Mesodermal cell (in vitro differentiated cells): ENCODE data around the gene HSPA1L.
"Not testable (repeated sequence)": the region's sequence is repeated elsewhere in the genome, so short reads cannot be mapped to it uniquely, and the experiment has no call there.

Source experiments
- H3K27ac ChIP-seq: 2 replicates; pipeline ENCODE4 v1.7.0; 2013; ENCODE audit warnings: mild to moderate bottlenecking, low read depth, low read length, moderate library complexity; ENCODE audit not compliant: severe bottlenecking
- H3K36me3 ChIP-seq: 2 replicates; pipeline ENCODE4 v1.7.1; 2013; ENCODE audit warnings: mild to moderate bottlenecking, low read length, moderate library complexity; ENCODE audit not compliant: control insufficient read depth, insufficient read depth
- H3K4me1 ChIP-seq: one replicate; pipeline ENCODE4 v1.7.1; 2013; ENCODE audit warnings: mild to moderate bottlenecking, low read length; ENCODE audit not compliant: insufficient read depth, control insufficient read depth, poor library complexity, severe bottlenecking
- H3K4me3 ChIP-seq: 2 replicates; pipeline ENCODE4 v1.7.0; 2013; ENCODE audit warnings: low read length, control low read depth, mild to moderate bottlenecking; ENCODE audit not compliant: insufficient read depth, poor library complexity, severe bottlenecking; ENCODE audit errors: extremely low read depth
- H3K9me3 ChIP-seq: 2 replicates; pipeline ENCODE4 v1.7.1; 2013; ENCODE audit warnings: mild to moderate bottlenecking, low read length, moderate library complexity; ENCODE audit not compliant: control insufficient read depth
- WGBS, 2 experiments: methylation state at CpG; one replicate each; pipeline ENCODE4 v1.1.5; 2013; ENCODE audit warnings: missing lambda C conversion rate in 2 of 2; ENCODE audit not compliant: insufficient coverage in 2 of 2; 5-methylcytosine and 5-hydroxymethylcytosine counted together

HSPA1L gene

GRCh38 chr6:31808599-31808998, 6.5 kb downstream of the HSPA1L start:
- H3K9me3 ChIP-seq, H3K4me3 ChIP-seq, H3K27ac ChIP-seq, H3K36me3 ChIP-seq, H3K4me1 ChIP-seq: not testable (repeated sequence)
- 86 to 97% methylated on average over 7 of the region's 10 CpGs for whole genome bisulfite sequencing, 2 experiments

- Histone ChIP-seq H3K9me3 (no peaks in the 10 kb centered on the region), H3K36me3 (peaks cover 26% of the 10 kb centered on the region), H3K4me1 (peaks cover 4% of the 10 kb centered on the region), H3K27ac (peak within 1 kb of the TSS; percentile 82), H3K4me3 (peak within 1 kb of the TSS; percentile 85)
- WGBS, 2 experiments = 0% methylated on average over 29 to 44 of the region's 51 CpGs
Measured at GRCh38 chr6:31806470-31807272, 8.4 kb downstream of the HSPA1L start, which contains the start of gene LSM2. Gene LSM2, minus strand, starts transcription at chr6:31806966. Its CDS starts 209 bp downstream, at chr6:31806757.

DNA sequence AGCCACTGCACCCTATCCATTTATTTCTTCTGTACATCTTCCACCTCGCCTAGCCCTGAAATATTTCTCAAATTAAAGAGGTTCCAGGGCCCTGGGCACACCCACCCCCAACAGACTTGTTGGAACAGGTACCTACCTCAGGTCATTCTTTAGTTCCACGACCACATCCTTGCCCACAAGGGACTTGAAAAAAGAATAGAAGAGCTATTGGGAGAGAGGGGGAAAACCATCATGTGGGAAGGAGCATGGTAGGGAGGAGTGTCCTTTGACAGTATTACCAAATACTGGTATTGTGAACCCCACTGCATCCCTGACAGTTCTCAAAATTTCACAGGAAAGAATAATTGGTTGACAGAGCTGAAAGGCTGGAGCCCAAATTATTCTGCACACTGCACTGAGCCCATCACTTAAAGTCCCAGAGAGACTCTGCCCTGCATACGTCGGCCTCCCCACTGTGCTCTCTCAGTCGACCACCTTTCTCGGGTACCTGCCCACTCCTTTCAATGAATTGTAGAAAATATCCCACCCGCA, 9.1 kb downstream of the HSPA1L start:
- peak overlapping the region; percentile 82 for H3K27ac ChIP-seq
- peaks cover 32% of the 10 kb centered on the region for H3K36me3 ChIP-seq
- H3K4me3 ChIP-seq = peak overlapping the region; percentile 85
- peaks cover 4% of the 10 kb centered on the region for H3K4me1 ChIP-seq
- WGBS, 2 experiments = 0 to 17% methylated on average over 4 to 6 of the region's 7 CpGs
- no peaks in the 10 kb centered on the region for H3K9me3 ChIP-seq

- H3K36me3 ChIP-seq = peaks cover 52% of the 10 kb centered on the region
- H3K4me3 ChIP-seq, H3K4me1 ChIP-seq, H3K27ac ChIP-seq, H3K9me3 ChIP-seq: not testable (repeated sequence)
- 96 to 97% methylated on average over 6 to 8 of the region's 8 CpGs for WGBS, 2 experiments
Measured at GRCh38 chr6:31801031-31801927, 13.8 kb downstream of the HSPA1L start.

DNA sequence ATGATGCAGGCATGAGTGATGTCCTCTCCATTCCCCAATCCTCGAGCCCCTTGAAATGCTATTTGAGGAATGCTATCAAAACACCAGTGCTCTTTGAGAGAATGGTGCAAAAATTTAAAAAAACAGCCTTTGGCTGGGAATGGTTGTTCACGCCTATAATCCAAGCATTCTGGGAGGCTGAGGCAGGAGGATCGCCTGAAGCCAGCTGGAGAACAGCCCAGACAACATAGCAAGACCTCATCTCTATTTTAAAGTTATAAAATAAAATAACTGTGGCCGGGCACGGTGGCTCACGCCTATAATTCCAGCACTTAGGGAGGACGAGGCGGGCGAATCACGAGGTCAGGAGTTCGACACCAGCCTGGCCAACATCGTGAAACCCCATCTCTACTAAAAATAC, 15.3 kb downstream of the HSPA1L start:
- WGBS, 2 experiments = 100% methylated on average over 1 of the region's 12 CpGs
- Histone ChIP-seq H3K27ac (no peak overlapping the region), H3K4me3 (no peak overlapping the region), H3K9me3 (no peaks in the 10 kb centered on the region), H3K4me1 (no peaks in the 10 kb centered on the region), H3K36me3 (peaks cover 52% of the 10 kb centered on the region)

GRCh38 chr6:31797588-31797987, 17.5 kb downstream of the HSPA1L start:
- 96 to 100% methylated on average over 1 to 5 of the region's 5 CpGs for WGBS, 2 experiments
- Histone ChIP-seq H3K27ac (no peak overlapping the region), H3K9me3 (no peaks in the 10 kb centered on the region), H3K4me1 (peaks cover 12% of the 10 kb centered on the region), H3K4me3 (no peak overlapping the region), H3K36me3 (peaks cover 47% of the 10 kb centered on the region)

GRCh38 chr6:31796993-31797385, 18.1 kb downstream of the HSPA1L start:
- Histone ChIP-seq H3K27ac (no peak overlapping the region), H3K9me3 (no peaks in the 10 kb centered on the region), H3K4me3 (no peak overlapping the region), H3K4me1 (peaks cover 14% of the 10 kb centered on the region), H3K36me3 (peaks cover 47% of the 10 kb centered on the region)
- 93% methylated on average over 2 of the region's 2 CpGs; no CpG with 5 or more reads in 1 of the 2 experiments for WGBS, 2 experiments

DNA sequence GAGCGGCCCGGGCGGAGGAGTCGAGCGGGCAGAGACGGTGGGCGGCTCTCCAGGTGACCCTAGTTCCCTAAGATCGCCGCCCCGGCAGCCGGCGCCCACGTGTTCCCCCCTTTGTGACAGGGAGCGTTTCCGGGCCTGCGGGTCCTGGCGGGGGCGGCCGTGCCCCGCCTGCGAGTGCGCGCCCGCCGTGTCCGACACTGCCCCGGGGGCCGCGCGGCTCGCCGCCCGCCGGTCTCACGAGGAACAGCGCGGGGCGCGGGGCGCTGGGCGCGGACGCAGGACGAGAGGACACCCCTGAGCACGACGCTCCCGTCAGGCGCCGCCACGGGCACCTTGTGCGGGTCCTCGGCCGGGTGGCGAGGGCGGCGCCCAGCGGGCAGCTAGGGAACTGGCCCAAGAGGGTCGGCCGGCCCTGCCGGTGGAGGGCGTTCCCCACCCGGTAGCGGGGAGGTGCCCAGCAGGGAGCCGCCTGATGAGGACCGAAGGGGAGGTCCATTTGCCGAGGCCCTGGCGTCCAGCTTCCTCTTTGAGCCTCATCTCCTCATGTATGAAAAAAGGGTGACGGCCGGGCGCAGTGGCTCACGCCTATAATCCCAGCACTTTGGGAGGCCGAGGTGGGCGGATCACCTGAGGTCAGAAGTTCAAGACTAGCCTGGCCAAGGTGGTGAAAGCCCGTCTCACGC, 19.3 kb downstream of the HSPA1L start, which contains the start of gene VARS1:
Gene VARS1, minus strand, starts transcription at position 137 of the 683 bp plus-strand sequence. CDS start 535 bp downstream, outside the sequence.
- Histone ChIP-seq H3K36me3 (peaks cover 45% of the 10 kb centered on the region), H3K4me3 (peak within 1 kb of the TSS; percentile 82), H3K9me3 (no peaks in the 10 kb centered on the region), H3K27ac (peak within 1 kb of the TSS; percentile 98), H3K4me1 (peaks cover 14% of the 10 kb centered on the region)
- WGBS, 2 experiments = 4% methylated on average over 65 to 66 of the region's 75 CpGs

DNA sequence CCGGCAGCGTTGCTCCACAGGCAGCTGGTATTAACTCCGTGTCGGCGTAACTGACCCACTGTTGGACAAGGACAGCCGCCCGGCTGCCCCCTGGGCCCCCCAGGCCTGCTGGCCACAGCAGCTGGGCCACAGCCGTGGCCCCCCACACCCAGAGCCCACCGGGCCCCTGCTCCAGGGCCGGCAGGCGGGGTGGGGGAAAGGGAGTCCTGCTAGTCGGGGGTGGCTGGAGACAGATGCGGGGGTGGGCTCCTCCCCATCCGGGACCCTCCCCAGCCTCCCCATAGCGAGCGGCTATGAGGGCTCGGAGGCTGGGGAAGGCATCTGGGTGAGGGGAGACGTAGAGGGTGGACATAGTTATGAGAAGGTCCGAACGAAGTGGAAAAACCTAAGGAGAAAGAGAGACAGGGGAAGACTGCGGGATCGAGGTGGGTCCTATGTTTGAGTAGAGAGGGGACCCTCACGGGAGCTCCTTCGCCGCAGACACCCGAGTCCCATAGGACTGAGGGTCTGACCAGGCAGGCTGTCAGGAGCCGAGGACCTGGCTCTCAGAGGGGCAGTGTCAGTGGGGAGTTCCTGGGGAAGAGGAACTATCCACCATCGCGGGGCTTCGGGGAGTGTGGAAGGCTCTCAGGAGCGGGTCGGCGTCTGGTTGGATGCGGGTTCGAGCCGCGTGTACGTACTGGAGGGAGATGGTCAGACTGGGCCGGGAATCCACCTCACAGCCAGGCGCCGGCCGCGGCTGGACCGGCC, 20.0 kb downstream of the HSPA1L start:
- peak overlapping the region; percentile 82 for H3K4me3 ChIP-seq
- no peaks in the 10 kb centered on the region for H3K9me3 ChIP-seq
- peaks cover 14% of the 10 kb centered on the region for H3K4me1 ChIP-seq
- peaks cover 52% of the 10 kb centered on the region for H3K36me3 ChIP-seq
- WGBS, 2 experiments = 0 to 1% methylated on average over 26 to 32 of the region's 44 CpGs
- H3K27ac ChIP-seq = peak overlapping the region; percentile 98
